Measurements from ENCODE around the gene ISY1.
"Not testable (repeated sequence)": the region's sequence is repeated elsewhere in the genome, so short reads cannot be mapped to it uniquely, and the experiment has no call there.

Gene ISY1

DNA sequence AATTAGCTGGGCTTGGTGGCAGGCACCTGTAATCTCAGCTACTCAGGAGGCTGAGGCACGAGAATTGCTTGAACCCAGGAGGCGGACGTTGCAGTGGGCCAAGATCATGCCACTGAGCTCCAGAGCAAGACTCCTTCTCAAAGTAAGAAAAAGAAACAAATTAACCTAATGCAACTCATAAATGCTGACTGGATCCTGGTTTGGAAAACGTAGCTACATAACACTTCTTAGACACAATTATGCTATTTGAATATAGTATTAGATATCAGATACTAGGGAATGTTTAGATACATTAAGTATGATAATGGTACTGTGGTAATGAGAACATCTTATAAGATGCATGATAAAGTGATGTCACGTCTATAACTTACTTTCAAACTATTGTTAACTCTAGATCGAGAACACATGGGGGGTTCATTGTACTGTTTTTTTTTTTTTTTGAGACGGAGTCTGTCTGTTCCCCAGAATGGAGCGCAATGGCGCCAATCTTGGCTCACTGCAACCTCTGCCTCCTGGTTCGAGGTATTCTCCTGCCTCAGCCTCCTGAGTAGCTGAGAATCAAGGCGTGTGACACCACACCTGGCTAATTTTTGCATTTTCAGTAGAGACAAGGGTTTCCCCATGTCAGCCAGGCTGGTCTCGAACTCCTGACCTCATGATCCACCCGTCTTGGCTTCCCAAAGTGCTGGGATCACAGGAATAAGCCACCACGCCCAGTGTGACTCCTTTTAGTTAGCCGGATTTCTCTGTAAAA is 5.9 kb upstream of the ISY1 start:
- no peak for DNase-seq (ENCODE audit: low read depth)

DNA sequence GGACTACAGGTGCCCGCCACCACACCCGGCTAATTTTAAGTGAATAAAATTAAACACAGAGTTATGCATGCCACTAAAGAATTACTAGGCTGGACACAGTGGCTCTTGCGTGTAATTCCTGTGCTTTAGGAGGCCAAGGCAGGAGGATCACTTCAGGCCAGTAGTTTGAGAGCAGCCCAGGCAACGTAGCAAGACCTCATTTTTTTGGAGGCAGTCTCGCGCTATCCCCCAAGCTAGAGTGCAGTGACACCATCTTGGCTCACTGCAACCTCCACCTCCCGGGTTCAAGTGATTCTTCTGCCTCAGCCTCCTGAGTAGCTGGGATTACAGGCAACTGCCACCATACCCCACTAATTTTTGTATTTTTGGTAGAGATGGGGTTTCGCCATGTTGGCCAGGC is 4.7 kb upstream of the ISY1 start:
- not testable (repeated sequence) for DNase-seq (ENCODE audit: low read depth)

DNA sequence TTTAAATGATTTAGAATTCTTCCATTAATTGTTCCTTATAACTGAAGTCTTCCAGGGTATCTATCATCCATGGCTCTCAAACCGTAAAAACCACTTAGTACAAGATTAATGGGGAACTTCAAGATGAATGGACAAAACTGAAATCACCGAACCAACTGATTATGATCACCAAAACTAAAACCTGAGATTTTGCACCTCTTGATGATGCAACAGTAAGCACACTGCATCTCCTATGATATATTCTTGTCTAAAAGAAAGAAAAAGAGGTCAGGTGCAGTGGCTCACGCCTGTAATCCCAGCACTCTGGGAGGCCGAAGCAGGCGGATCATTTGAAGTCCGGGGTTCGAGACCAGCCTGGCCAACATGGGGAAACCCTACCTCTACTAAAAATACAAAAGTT is 3.6 kb upstream of the ISY1 start:
- DNase-seq (ENCODE audit: low read depth): no peak

DNA sequence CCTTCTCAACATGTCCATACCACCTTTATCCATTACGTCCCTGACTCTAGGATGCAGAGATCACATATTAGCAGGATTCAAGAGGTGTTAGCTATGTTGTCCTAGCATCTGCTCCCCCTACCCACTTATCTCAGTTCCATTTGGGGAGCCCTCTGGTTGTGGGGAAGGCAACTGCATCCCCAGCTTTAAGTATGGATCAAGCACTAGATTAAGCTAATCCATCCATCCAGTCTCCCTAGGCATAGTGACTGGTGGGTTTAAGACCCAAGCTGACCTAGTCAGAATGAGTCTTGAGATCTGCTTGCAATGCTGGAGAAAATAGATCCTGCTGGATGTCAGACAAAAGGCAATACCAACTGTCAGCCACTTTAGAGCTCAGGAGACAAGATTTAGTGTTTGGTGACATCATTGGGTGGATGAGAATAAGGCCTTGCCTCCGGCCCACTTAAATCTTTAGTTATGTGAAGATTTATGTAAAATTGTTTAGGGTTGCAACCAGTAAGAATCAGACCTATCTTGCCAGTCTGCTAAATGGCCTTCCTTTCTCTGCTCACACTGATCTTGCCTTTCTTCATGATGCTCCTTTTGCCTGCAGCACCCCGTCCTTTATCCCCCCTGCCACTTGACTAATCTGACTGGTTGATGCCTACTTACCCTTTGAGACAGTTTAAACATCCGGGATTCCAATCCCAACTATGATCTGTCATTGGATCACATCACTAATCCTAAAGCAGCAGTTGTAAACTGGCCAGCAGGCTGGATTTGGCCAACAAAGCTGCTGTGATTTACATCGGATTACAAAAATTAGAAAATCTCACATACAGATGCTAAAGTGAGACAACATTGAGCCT is 2.1 kb upstream of the ISY1 start:
- DNase-seq (ENCODE audit: low read depth): no peak

DNA sequence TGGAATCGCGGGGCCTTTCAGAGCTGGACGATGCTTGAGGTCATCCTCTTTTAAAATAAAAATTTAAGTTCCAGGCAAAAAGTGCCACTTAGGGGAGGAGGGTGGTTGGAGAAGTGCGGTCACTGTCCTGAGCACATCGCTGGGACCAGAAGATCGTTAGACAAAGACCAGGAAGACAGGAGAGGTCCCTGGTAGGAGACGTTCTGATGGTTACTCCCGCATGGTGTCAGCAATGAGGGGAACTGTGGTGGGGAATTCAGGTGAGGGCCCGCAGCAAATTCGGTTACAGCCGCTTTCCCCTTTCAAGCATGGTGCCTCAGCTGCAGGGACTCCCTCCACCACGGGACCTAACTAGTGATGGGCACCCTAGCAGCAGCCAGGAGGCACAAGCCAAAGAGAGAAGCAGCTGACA is 1.0 kb upstream of the ISY1 start:
- no peak for DNase-seq (ENCODE audit: low read depth)

- no peak for DNase-seq (ENCODE audit: low read depth)
These were observed 16.1 kb downstream of the ISY1 start for GRCh38 chr3:129144786-129145185.

GRCh38 chr3:129141011-129141410 is 19.9 kb downstream of the ISY1 start:
- DNase-seq (ENCODE audit: low read depth): not testable (repeated sequence)

DNA sequence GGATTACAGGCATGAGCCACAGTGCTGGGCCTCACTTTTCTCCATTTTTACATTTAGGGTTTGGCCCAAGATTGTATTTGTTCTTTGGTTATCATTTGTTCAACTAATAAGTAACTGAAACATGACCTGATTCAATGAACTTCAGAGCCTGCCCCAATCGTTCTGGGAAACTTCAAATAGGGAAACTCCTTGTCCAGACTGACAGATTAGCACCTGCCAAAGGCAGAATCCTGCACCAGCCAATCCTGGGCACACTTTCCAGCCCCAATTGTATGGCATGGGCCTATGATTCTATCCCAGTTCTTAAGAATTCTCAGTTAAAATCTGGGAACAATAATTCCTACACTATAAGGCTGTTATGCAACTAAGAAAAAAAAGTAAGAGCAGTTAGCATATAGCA is 21.0 kb downstream of the ISY1 start:
- no peak for DNase-seq (ENCODE audit: low read depth)

GRCh38 chr3:129136275-129136674 is 24.6 kb downstream of the ISY1 start:
- DNase-seq (ENCODE audit: low read depth): not testable (repeated sequence)

DNA sequence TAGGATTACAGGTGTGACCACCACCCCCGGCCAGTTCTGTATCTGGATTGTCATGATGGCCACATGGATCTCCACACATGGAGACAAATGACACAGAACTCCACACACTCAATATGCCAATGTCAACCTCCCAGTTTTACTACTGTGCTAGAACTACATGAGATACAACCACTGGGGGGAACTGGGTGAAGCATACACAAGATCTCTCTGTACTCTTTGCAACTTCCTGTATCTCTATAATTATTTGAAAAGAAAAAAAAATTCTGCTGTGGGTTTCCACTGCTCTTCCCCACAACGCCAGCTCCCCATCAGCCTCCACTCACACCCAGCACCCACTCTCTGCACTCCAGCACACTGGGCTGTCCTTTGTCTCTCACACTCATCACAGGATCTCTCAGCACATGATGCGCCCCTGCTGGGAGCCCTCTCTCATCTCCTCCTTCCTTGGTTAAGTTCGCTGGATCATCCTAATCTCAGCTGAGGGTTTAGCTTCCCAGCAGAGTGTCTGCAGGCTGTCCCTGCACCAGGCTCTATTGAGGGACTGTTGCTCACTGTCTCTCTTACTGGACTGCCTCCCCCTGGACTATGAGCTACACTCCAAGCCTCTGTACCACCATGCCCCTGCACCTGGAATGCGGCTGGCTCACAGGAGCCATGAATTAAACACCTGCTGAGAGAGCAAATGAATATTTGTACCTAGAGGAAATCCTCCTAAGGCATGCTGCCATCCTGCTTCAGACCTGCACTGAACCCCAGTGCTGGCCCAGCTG is 28.6 kb downstream of the ISY1 start:
- DNase-seq (ENCODE audit: low read depth): no peak

- DNase-seq (ENCODE audit: low read depth): no peak
These were observed 29.3 kb downstream of the ISY1 start for GRCh38 chr3:129131465-129132088.

- DNase-seq (ENCODE audit: low read depth): no peak
These were observed 30.5 kb downstream of the ISY1 start for GRCh38 chr3:129130291-129130813.

DNA sequence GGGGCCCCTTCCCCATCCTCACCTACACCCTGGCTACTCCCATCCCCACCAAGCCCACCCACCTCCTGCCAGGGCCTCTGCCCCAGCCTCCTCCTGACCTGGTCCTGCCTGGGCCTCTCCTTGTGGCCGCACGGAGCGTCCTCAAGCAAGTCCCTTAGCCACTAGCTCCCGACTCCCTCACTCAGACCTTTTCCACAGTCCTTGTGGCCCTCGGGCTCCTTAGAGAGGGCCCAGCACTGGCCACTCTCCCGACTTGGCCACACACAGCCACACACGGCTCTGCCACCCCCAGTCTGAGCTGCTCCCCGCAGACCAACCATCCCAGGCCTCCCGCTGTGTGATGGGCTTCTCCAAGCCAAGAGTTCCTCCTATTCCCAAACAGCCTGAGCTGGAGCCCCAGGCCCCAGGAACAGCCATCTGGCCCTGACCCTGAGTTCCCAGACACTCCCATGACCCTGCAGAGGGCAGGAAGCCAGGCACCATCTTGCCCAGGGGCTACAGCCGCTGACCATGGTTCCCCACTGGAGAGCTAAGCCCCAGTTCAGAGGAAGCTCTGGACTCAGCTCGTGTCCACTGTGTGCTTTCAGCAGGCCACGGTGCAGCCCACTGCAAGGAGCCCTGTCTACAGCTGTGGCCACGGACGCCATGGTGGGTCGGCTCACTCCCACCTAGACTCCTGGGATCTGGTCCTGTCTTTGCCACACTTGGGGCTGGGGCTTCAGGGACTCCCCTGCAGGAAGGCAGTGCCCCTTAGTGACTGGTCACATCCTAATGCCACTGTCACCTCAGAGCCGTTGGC is 32.3 kb downstream of the ISY1 start:
- no peak for DNase-seq (ENCODE audit: low read depth)

- no peak for DNase-seq (ENCODE audit: low read depth)
These were observed 34.1 kb downstream of the ISY1 start for GRCh38 chr3:129126726-129127280.

DNA sequence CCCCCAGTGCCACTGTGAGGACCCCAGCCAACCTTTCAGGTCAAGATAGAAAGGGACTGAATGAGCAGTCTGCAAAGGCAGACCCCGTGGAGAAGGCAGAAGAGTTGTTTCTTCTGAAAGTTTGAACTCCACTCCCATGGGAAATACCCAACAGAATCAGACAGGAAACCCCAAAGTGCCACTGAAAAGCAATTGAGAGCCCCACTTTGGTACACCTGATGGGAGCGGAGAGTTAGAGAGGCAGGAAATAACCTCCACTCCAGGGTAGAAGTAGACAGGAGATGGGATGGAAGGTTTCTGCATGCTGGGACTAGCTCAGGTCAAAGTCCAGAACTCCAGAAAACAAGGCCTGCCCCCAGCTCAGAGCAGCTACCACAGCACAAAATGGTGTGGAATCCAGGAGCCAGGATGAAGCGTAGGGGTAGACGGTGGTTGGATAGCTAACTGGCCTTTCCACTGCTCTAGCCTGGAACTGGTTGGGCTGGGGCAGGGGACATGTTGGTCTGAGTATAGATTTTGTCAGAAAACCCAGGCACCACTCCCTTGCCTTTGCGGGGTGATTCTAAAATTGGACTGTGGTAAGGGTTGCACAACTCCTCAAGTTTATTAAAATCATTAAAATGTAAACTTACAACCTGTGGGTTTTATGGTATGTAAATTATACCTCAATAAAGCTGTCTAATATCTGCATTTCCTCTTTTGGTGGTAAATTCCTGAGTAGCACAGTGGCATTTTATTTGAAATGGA is 37.4 kb downstream of the ISY1 start:
- no peak for DNase-seq (ENCODE audit: low read depth)

DNA sequence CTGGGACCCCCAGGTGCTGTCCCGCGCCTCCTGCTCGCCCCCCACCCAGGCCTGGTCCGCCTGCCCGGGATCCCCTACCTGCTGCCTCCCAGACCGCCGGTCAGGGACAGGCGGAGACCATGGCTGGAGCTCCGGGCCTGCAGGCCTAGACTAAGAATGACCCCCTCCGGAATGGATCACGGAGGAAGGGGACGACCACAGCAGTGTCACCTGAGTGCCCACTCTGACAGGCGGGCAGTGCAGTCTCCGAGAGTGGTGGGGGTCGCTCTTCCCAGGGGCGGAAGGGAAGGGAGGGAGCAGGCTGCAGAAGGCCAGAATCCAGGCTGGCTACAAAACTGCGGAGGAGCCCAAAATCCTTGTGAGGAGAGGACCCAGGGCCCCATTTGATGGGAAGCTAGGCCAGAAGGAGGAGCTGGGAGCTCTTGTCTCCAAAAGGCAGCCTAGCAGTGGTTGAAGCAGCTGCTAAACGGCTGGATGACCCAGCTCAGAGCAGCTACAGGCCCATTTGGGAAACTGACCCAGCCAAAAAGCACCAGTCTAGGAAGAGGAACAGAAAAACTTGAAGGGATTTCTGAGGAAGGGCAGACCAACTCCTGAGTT is 38.4 kb downstream of the ISY1 start:
- DNase-seq (ENCODE audit: low read depth): no peak

DNA sequence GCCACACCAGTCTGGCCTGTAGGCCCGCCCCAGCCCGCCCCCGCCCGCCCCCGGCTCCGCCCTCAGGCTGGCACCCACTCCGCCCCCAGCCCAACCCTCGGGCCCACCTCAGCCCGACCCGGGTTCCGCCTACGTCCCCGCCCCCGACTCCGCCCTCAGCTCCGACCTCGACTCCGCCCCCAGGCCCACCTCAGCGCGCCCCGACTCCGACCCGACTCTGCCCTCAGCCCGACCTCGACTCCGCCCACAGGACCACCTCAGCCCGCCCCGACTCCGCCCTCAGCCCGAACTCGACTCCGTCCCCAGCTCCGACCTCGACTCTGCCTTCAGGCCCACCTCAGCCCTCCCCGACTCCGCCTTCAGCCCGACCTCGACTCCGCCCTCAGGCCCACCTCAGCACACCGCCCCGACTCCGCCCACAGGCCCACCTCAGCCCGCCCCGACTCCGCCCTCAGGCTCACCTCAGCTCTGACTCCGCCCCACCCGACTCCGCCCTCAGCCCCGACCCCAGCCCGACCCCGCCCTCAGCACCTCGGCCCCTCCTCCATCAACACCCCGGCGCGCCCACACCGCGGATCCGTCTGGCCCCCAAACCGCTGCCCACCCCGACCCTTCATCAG is 39.0 kb downstream of the ISY1 start, which contains the start of gene RAB43:
TSS of gene RAB43 (minus strand) at position 13 of the 620 bp plus-strand sequence. CDS start 315 bp downstream, outside the sequence.
- peak; percentile 72 for DNase-seq (ENCODE audit: low read depth)

DNA sequence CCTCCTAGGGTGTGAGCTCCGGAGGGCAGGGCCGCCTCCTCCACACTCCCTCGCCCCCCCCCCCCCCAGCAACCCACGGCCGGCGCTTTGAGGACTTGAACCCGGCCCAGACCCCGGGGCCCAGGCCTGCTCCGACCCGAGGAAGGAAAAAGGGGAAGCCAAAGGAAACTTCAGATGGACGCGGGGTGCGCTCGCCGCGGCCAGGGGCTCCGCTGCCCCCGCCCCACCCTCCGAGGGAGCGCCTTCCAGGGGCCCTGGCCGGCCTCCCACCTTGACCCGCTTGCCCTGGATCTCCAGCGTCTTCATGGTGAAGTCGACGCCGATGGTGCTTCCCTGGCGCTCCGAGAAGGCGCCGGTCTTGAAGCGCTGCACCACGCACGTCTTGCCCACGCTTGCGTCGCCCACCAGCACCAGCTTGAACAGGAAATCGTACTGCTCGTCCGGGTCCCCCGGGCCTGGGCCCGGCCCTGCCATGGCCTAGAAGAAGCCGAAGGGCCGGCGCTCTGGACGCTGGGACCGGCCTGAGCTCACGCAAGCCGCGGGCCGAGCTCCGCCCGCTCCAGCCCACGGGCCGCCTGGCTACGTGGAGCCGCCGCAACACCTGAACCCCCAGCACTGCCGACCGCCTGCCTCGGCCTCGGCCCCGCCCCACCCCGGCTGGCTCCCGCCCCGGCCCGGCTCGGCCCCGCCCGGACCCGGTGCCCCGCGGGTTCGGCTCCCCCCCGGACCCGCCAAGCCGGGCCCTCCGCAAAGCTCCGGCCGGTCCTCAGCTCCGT is 39.7 kb downstream of the ISY1 start:
- DNase-seq (ENCODE audit: low read depth): no peak
